SK-N-SH (cell line): ENCODE results near the gene EP400. TPM values are rescaled to one million over a fixed set of nuclear protein-coding genes. Genes with fewer than 3 reads are reported as not detected.

ENCODE experiments used
- CTCF ChIA-PET: fragments of 300-600, 350-600 bp; formaldehyde crosslinking; extraction: SDS; loops from one replicate; lab custom pipeline; 2021; lab: Yijun Ruan, JAX
- POLR2A ChIA-PET: fragments of 350-600 bp; sonication (Branson Sonifier 250); formaldehyde crosslinking; extraction: SDS; loops from one replicate; lab custom pipeline; 2020; ENCODE audit warnings: antibody characterized with exemption, inconsistent platforms; lab: Yijun Ruan, JAX
- DNase-seq: peaks from one replicate; pipeline ENCODE4 v3.0.0; 2012
- H2AFZ ChIP-seq: fragments of 200-600 bp; sonication (generic); 2 replicates; pipeline ENCODE4 v1.8.1; 2016; ENCODE audit warnings: antibody characterized with exemption, mild to moderate bottlenecking, low read depth
- H3F3A ChIP-seq: fragments of 200-600 bp; sonication (generic); replicated peaks from 2 replicates; pipeline ENCODE3; 2016; ENCODE audit warnings: antibody characterized with exemption, mild to moderate bottlenecking; ENCODE audit not compliant: insufficient read depth
- H3K27ac ChIP-seq, 2 experiments: fragments of 200-500 bp in 1 of 2; fragments of 200-600 bp in 1 of 2; sonication (Bioruptor generic) in 1 of 2; sonication (generic), shearing (Covaris generic) in 1 of 2; 2 replicates each; pipeline versions ENCODE4 v1.5.1 to v1.6.1; 2014 to 2016; ENCODE audit warnings: low read depth in 2 of 2, inconsistent platforms in 1 of 2, low read length in 1 of 2, mild to moderate bottlenecking in 1 of 2, mixed read lengths in 1 of 2
- H3K27me3 ChIP-seq: fragments of 200-600 bp; sonication (generic), shearing (Covaris generic); 2 replicates; pipeline ENCODE4 v1.6.1; 2016; ENCODE audit warnings: mixed run types; ENCODE audit not compliant: insufficient read depth
- H3K36me3 ChIP-seq, 2 experiments: fragments of 200-500 bp in 1 of 2; fragments of 200-600 bp in 1 of 2; sonication (Bioruptor generic) in 1 of 2; sonication (generic) in 1 of 2; replicated peaks in 1 of 2; 2 replicates each; pipeline versions ENCODE3 to v1.5.1; 2014 to 2016; ENCODE audit warnings: low read length in 1 of 2, mild to moderate bottlenecking in 1 of 2; ENCODE audit not compliant: insufficient read depth in 2 of 2, control insufficient read depth in 1 of 2
- H3K4me1 ChIP-seq, 2 experiments: fragments of 200-500 bp in 1 of 2; fragments of 200-600 bp in 1 of 2; sonication (Bioruptor generic) in 1 of 2; sonication (generic), shearing (Covaris generic) in 1 of 2; 2 replicates each; pipeline versions ENCODE4 v1.5.1 to v1.6.1; 2014 to 2016; ENCODE audit warnings: low read depth in 1 of 2, low read length in 1 of 2, mixed run types in 1 of 2; ENCODE audit not compliant: insufficient read depth in 2 of 2, control insufficient read depth in 1 of 2
- H3K4me2 ChIP-seq: fragments of 200-600 bp; sonication (generic), shearing (Covaris generic); 2 replicates; pipeline ENCODE4 v1.6.1; 2017; ENCODE audit warnings: mixed run types
- H3K4me3 ChIP-seq, 2 experiments: fragments of 200-500 bp in 1 of 2; fragments of 200-600 bp in 1 of 2; sonication (Bioruptor generic) in 1 of 2; sonication (generic), shearing (Covaris generic) in 1 of 2; 2 replicates each; pipeline versions ENCODE4 v1.5.1 to v1.8.1; 2014 to 2016; ENCODE audit warnings: low read depth in 2 of 2, inconsistent platforms in 1 of 2, low read length in 1 of 2, mild to moderate bottlenecking in 1 of 2, mixed read lengths in 1 of 2, moderate library complexity in 1 of 2
- H3K79me2 ChIP-seq: fragments of 200-600 bp; sonication (generic); 2 replicates; pipeline ENCODE4 v1.8.1; 2017; ENCODE audit warnings: mild to moderate bottlenecking; ENCODE audit not compliant: insufficient read depth
- H3K9ac ChIP-seq: fragments of 200-600 bp; sonication (generic); 2 replicates; pipeline ENCODE4 v1.6.1; 2017; ENCODE audit warnings: mixed run types
- H3K9me2 ChIP-seq: fragments of 200-600 bp; sonication (generic); 2 replicates; pipeline ENCODE4 v1.6.1; 2017; ENCODE audit warnings: mixed run types
- H3K9me3 ChIP-seq: fragments of 200-600 bp; sonication (generic); 2 replicates; pipeline ENCODE4 v1.6.1; 2017; ENCODE audit warnings: mixed run types, mild to moderate bottlenecking, moderate library complexity
- H4K20me1 ChIP-seq: fragments of 200-600 bp; sonication (generic); 2 replicates; pipeline ENCODE4 v1.6.1; 2017; ENCODE audit warnings: mild to moderate bottlenecking, mixed run types; ENCODE audit not compliant: insufficient read depth
- CHD2 ChIP-seq: fragments of 150-350 bp; IDR thresholded peaks from 2 replicates; pipeline ENCODE4 v1.6.1; 2018; ENCODE audit warnings: low read length; ENCODE audit not compliant: partially characterized antibody
- CTCF ChIP-seq: fragments of 200-600 bp; sonication (generic); IDR thresholded peaks from 2 replicates; pipeline ENCODE4 v1.6.1; 2017; ENCODE audit warnings: antibody characterized with exemption, mild to moderate bottlenecking, moderate library complexity
- ELF1 ChIP-seq: IDR thresholded peaks from 2 replicates; pipeline ENCODE4 v1.4.0; 2012
- EZH2phosphoT487 ChIP-seq: fragments of 200-600 bp; sonication (generic); IDR thresholded peaks from 2 replicates; pipeline ENCODE4 v1.6.1; 2017; ENCODE audit warnings: low read depth, mixed run types, mild to moderate bottlenecking, antibody characterized with exemption, moderate library complexity, borderline replicate concordance
- FOSL2 ChIP-seq: IDR thresholded peaks from 2 replicates; pipeline ENCODE4 v1.4.0; 2012; ENCODE audit warnings: low read depth, mild to moderate bottlenecking, moderate library complexity, borderline replicate concordance
- FOXJ3 ChIP-seq: sonication (generic); formaldehyde crosslinking; IDR thresholded peaks from 2 replicates; pipeline ENCODE4 v1.5.1; 2020; ENCODE audit warnings: mild to moderate bottlenecking, missing genetic modification reagents
- FOXM1 ChIP-seq: IDR thresholded peaks from 2 replicates; pipeline ENCODE4 v1.4.0; 2012; ENCODE audit warnings: low read depth, mild to moderate bottlenecking
- GABPA ChIP-seq: IDR thresholded peaks from 2 replicates; pipeline ENCODE4 v1.4.0; 2012; ENCODE audit warnings: low read depth, mild to moderate bottlenecking
- GATA2 ChIP-seq: sonication (generic); formaldehyde crosslinking; IDR thresholded peaks from 2 replicates; pipeline ENCODE4 v1.5.0; 2020; ENCODE audit warnings: mild to moderate bottlenecking, missing genetic modification reagents
- JUND ChIP-seq: IDR thresholded peaks from 2 replicates; pipeline ENCODE4 v1.4.0; 2012
- MAX ChIP-seq: IDR thresholded peaks from 2 replicates; pipeline ENCODE4 v1.4.0; 2012; ENCODE audit warnings: low read depth
- MEF2A ChIP-seq: IDR thresholded peaks from 2 replicates; pipeline ENCODE4 v1.4.0; 2012; ENCODE audit warnings: low read depth, borderline replicate concordance
- PBX3 ChIP-seq: IDR thresholded peaks from 2 replicates; pipeline ENCODE4; 2012
- POLR2AphosphoS5 ChIP-seq: IDR thresholded peaks from 2 replicates; pipeline ENCODE4 v1.6.1; 2012; ENCODE audit warnings: low read depth, low read length
- RAD21 ChIP-seq: IDR thresholded peaks from 2 replicates; pipeline ENCODE4 v1.6.1; 2012; ENCODE audit warnings: mild to moderate bottlenecking, low read length
- REST ChIP-seq: IDR thresholded peaks from 2 replicates; pipeline ENCODE4 v1.6.1; 2012; ENCODE audit warnings: mild to moderate bottlenecking, low read depth, low read length, moderate library complexity
- TCF12 ChIP-seq: IDR thresholded peaks from 2 replicates; pipeline ENCODE4 v1.4.0; 2012
- USF1 ChIP-seq: IDR thresholded peaks from 2 replicates; pipeline ENCODE4 v1.4.0; 2012; ENCODE audit warnings: low read depth, borderline replicate concordance
- YY1 ChIP-seq: IDR thresholded peaks from 2 replicates; pipeline ENCODE4 v1.4.0; 2012; ENCODE audit warnings: low read depth, mild to moderate bottlenecking
- ZBTB33 ChIP-seq: IDR thresholded peaks from 2 replicates; pipeline ENCODE4 v1.4.0; 2012; ENCODE audit warnings: low read depth, borderline replicate concordance
- WGBS: methylation state at CpG from one replicate; pipeline ENCODE4 v1.1.6; 2017; ENCODE audit warnings: low lambda C conversion rate; 5-methylcytosine and 5-hydroxymethylcytosine counted together
- polyA plus RNA-seq, 3 experiments: library from polyadenylated mRNA; depleted of rRNA; stranded (reverse); fragments of >200 nt; gene quantifications; 2 replicates each; pipeline ENCODE4 v1.2.3, GENCODE V29; 2012

Gene EP400
- polyA plus RNA-seq, 1 of the 3 experiments (the other 2 are of a cell fraction), result 7.0 TPM

- TF ChIP-seq POLR2AphosphoS5 (no peak), RAD21 (no peak), FOSL2 (no peak), JUND (no peak), YY1 (no peak)
Observed at GRCh38 chr12:131981388-131981787, 31.6 kb downstream of the EP400 start (continued).

- 0 out of 4 replicates have a peak, but pooled peaks cover 0 to 3% of the 10 kb centered on the region in 2 experiments for H3K4me1 ChIP-seq
- H3K27ac ChIP-seq, result no peak overlapping the region
- TF ChIP-seq GATA2 (CRISPR knock-in tag) (no peak), EZH2phosphoT487 (no peak), TCF12 (no peak), REST (no peak), MEF2A (no peak), USF1 (no peak), RAD21 (no peak), ZBTB33 (no peak), MAX (no peak), GABPA (no peak), FOXM1 (no peak), CTCF (no peak), FOXJ3 (CRISPR knock-in tag) (no peak), CHD2 (no peak), ELF1 (no peak), PBX3 (no peak)
- TF ChIP-seq, all 33 proteins: peak for 0
- Histone ChIP-seq H3K9me3 (no peaks in the 10 kb centered on the region), H3K9me2 (no peaks in the 10 kb centered on the region), H2AFZ (no peak overlapping the region), H3K27me3 (no peaks in the 10 kb centered on the region), H3K79me2 (peaks cover 34% of the 10 kb centered on the region), H3K9ac (no peak overlapping the region), H3K4me2 (no peak overlapping the region), H4K20me1 (peaks cover 33% of the 10 kb centered on the region), H3K4me3 (no peak overlapping the region), H3F3A (peaks cover 4% of the 10 kb centered on the region), H3K36me3 (peaks cover 26 to 27% of the 10 kb centered on the region in 2 experiments)
- WGBS, result 93% methylated on average over 11 of the region's 17 CpGs
- CTCF ChIA-PET, result interaction anchor here (0.9 kb wide), 1 partner anchor 146 kb away, joined by 3 read pairs; no protein-coding TSS in a partner anchor
- POLR2A ChIA-PET, result interaction anchor here (1.1 kb wide), 1 partner anchor 12 kb away, joined by 3 read pairs; no protein-coding TSS in a partner anchor
- no peak for DNase-seq
Observed at GRCh38 chr12:131982041-131982440, 32.3 kb downstream of the EP400 start.
